HG03159 (cell line): ENCODE results near the gene SZT2.
"Not testable (repeated sequence)": the region's sequence is repeated elsewhere in the genome, so short reads cannot be mapped to it uniquely, and the experiment has no call there.

Experiments used
- ATAC-seq: cut with Tn5 transposase; IDR thresholded peaks from one replicate; pipeline ENCODE4 v1.9.1; 2021; ENCODE audit warnings: mild to moderate bottlenecking, moderate library complexity; ENCODE audit not compliant: unreplicated experiment

SZT2 gene

DNA sequence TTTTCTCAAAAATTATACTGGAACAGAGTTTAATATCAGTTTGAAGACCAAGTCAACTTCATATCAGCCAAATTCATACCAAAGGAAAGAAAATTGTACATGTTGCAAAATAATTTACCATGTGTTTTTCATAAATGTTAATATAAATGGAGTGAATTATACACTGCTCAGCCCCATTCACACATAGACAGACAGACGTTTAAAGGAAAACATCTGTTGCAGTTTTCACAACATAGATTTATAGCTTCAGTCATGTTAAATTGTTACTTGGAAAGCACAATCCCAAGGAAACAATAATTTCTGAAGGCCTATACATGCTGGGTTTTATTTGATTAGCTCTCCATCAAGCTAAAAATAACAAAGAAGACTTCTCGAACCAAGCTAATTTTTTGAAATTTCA, 91.8 kb downstream of the SZT2 start:
- no peak for ATAC-seq

DNA sequence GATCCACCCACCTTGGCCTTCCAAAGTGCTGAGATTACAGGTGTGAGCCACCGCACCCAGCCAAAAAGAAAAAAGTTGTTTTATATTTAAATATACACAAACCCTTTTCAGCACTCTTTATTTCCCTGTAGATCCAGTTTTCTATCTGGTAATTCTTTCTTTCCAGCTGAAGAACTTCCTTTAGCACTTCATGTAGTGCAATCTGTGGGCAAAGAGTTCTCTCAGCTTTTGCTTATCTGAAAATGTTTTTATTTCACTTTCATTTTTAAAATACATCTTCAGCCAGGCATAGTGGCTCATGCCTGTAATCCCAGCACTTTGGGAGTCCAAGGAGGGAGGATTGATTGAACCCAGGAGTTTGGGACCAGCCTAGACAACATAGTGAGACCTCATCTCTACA, 92.5 kb downstream of the SZT2 start:
- no peak for ATAC-seq

DNA sequence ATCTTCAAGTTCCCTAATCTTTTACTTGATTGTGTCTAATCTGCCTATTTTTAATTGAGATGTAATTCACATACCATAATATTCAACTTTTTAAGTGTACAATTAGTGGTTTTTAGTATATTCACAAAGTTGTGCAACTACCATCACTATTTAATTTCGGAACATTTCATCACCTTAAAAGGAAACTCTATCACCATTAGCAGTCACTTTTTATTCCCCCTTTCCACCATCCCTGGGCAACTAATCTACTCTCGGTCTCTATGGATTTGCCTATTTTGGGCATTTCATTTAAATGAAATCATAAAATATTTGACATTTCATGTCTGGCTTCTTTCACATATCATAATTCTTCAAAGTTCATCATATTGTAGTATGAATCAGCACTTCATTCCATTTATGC, 94.7 kb downstream of the SZT2 start:
- no peak for ATAC-seq

DNA sequence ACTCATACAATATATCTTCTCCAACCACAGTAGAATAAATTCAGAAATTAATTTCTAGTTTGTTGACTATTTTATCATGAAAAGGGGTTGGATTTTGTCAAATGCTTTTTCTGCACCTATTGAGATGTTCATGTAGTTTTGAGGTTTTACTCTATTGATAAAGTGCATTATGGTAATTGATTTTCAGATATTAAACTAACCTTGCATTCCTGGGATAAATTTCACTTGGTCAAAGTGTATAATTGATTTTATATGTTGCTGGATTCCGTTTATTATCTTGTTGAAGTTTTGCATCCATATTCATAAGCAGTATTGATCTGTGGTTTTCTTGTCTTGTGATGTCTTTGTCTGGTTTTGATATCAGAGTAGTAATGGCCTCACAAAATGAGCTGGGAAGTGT, 98.5 kb downstream of the SZT2 start:
- ATAC-seq, result no peak

DNA sequence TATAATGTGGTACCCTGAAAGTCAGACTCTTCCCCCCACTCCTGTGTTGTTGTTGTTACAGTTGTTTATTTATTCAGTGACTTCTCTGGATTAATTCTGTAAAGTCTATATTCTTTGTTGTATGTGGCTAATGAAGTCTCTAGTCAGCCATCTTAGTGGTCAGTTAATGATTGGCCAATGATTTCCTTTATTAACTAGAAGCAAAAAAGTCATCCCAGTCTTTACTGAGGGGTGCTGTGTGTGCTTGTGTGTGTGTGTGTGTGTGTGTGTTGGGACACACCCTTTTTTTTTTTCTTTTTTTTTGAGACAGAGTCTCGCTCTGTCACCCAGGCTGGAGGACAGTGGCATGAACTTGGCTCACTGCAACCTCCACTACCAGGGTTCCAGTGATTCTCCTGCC, 101.4 kb downstream of the SZT2 start:
- no peak for ATAC-seq

DNA sequence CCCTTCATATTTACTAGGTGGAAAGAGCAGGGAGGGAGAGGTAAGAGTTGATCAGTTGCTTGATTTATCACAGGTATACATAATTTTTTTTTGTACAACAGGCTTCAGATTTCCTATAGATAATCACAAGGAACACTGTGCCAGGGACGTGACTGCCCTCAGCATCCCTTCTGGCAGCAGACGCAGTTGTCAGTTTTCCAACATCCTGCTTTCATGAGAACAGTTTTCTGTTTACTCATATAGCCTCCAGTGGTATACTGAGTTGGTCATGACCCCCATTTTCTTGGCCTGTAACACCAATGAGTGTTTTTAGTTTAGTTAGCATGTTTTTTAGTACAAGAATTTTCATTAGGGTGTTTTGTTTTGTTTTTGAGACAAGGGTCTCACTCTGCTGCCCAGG, 103.1 kb downstream of the SZT2 start:
- ATAC-seq, result no peak

DNA sequence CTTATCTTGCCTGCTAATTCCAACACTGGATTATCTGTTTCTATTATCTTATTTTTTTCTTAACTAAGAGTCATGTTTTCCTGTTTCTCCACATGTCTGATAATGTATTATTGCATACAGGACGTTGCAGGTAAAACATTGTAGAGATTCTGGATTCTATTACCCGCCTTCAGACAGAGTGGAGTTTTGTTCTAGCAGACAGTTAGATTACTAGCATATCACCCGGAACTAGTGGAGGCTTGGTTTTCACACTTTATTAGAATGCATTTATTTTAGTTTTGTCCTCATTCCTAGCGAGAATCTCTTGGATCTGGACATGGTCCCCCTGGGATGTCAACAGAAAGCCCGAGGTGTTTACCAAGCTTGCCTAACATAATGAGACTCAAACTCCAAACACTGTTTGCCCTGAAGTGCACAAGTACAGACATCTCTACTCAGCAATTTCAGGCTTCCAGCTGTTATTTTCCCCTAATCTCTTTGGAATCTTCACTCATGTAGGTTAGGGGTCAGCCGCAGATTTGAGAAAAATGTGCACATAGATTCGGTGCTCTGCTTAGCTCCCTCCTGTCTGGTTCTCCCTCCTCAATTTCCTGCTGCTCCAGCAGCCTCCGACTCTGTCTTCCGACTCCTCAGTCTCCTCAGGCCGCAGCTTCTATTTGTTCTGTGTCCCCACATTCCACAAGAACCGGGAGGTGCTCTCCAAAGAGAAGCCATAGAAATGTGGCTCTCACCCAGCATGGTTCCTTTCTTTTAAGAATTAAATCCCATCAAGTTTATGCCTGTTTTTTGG, 104.2 kb downstream of the SZT2 start:
- ATAC-seq, result no peak

DNA sequence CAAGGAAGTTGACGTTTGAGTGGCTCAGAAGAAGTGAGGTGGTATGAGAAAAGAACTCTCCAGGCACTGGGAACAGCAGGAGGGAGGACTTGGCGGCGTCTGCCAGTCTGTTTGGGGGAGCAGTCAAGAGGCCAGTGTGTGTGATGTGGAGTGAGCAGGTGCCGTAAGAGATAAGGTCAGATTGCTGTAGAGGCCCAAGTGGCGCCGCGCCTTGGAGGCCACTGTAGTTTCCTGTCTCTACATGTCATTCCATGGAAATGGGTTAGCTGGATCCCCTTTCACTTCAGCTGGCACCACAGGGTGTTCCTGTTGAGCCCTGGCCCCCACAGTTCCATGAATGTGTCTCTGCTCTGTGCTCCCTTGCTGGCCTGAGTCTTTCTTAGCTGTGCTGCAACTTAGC, 105.5 kb downstream of the SZT2 start:
- ATAC-seq, result no peak

DNA sequence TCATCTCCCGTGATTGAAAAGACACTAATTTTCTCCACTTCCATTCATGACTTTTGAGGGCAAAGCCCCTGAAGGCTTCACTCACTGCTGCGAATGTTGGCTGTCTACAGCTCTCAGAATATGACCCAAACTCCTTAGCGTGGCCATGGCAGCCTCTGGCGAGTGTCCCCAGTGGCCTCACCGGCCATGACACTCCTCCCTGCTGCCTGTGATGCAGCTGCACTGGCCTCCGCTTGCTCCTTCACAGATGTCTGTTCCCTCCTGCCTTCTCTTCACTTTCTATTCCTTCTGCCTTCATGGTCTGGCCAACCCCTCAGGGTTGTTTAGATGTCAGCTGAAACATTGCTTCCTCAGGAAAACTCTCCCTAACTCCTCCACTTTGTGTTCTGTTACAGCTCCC, 110.2 kb downstream of the SZT2 start:
- ATAC-seq, result no peak

DNA sequence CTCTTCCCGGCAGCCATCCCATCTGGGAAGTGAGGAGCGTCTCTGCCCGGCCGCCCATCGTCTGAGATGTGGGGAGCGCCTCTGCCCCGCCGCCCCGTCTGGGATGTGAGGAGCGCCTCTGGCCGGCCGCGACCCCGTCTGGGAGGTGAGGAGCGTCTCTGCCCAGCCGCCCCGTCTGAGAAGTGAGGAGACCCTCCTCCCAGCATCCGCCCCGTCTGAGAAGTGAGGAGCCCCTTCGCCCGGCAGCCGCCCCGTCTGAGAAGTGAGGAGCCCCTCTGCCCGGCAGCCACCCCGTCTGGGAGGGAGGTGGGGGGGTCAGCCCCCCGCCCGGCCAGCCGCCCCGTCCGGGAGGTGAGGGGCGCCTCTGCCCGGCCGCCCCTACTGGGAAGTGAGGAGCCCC, 112.1 kb downstream of the SZT2 start:
- not testable (repeated sequence) for ATAC-seq

DNA sequence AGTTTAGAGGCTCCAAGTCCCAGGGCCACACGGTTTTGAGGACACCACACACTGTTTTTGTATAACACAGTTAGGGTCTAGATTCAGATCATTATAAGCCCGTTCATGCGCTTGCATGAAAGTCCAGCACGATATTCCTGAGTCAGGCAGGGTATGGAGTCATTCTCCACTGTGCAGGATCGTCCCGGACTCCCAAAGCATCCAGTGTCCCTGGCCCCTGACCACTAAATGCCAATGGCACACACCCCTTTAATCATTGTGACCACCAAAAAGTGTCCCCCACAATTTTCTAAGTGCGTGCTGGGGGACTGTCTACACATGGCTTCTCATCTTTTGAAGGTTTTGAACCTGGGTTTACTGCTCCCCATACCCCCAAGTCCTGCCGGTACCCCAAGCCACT, 113.8 kb downstream of the SZT2 start:
- ATAC-seq, result no peak
